Measurements from ENCODE around the gene ANKS1B. TPM values are rescaled to one million over a fixed set of nuclear protein-coding genes. Genes with fewer than 3 reads are reported as not detected.

The ANKS1B gene
- polyA plus RNA-seq, 6 donors from 2014 or later = not detected

DNA sequence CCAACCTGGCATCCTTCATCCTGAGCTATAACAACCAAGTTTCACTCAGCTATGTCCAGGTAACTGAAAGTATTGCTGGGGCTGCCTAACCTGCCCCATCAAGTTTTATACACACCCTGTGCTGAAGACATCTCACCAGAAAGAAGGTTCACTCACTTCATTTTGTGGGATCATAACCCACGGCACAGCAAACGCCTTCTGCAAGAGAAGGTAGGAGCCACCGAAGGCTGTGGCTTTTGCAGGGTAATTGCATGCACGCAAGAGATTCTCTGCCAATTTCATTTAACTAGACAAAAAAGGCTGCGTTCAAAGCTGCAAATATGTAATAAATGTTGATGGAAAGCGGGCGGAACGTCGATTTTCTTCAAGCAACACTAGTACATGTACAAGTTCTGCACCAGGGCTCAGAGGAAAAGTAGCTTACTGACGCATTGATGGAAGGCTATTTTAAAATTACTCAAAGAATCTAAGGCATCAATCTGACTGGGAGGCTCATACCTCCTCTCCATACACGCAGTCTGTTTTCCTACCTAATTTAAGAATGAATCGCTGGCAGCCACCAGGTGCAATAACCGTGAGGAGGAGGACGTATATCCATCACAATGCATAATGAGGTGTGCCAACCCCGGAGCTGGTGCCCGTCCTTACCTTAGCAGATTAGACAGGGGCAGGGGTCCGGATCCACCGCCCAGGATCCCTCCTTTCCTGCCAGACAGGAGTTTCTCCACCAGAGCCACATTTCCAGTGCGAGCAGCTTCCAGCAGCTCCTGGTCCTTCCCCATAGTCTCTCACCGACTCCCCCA lies 1.1 kb downstream of the ANKS1B start:
- H3K27me3 Mint-ChIP-seq = peaks cover 42 to 57% (median 55%) of the 10 kb centered on the region in 3 donors
- peaks cover 0 to 13% of the 10 kb centered on the region in 2 donors for H3K36me3 Mint-ChIP-seq
- ATAC-seq (ENCODE audit: low read depth in 2 of 2) (no peak), DNase-seq (no peak)
- H3K4me3 Mint-ChIP-seq = peak overlapping the region in 7 of 8 donors; percentile 52 to 79 (median 67)
- peak overlapping the region in 1 of 6 donors; percentile 55 for H3K27ac Mint-ChIP-seq
- peaks cover 7 to 15% (median 13%) of the 10 kb centered on the region in 3 donors for H3K4me1 Mint-ChIP-seq
- H3K9me3 Mint-ChIP-seq = peaks cover 0 to 4% (median 0%) of the 10 kb centered on the region in 7 donors

DNA sequence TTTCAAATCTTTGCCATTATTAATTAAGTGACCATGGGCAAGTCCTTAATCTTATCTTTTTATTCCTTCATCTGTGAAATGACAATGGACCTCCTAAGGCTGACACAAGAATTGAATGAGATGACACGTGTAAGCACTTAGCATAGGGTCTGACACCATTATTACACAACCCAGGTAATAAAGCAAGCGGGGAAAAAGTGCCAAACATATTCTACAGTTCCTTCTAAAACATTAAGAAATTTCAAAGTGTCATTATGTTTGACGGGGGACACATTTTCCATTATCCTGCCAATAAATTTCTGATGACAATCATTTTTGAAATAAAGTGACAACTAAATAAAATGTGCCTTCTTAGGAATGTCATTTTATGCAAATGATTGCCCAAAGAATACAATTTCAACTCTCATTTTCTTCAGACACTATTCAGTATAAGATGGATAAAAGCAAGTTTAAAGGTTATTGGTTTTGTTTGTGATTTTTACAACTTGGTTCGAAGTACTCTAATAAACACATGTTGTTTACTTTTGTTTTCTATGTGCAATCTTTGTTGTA lies 3.0 kb downstream of the ANKS1B start:
- Mint-ChIP-seq H3K4me3 (no peak overlapping the region), H3K36me3 (peaks cover 0 to 13% of the 10 kb centered on the region in 2 donors), H3K4me1 (peaks cover 7 to 15% (median 13%) of the 10 kb centered on the region in 3 donors), H3K27ac (no peak overlapping the region), H3K27me3 (peaks cover 38 to 56% (median 51%) of the 10 kb centered on the region in 3 donors), H3K9me3 (peaks cover 0 to 4% (median 0%) of the 10 kb centered on the region in 7 donors)
- DNase-seq = no peak
- no peak for ATAC-seq (ENCODE audit: low read depth in 2 of 2)

DNA sequence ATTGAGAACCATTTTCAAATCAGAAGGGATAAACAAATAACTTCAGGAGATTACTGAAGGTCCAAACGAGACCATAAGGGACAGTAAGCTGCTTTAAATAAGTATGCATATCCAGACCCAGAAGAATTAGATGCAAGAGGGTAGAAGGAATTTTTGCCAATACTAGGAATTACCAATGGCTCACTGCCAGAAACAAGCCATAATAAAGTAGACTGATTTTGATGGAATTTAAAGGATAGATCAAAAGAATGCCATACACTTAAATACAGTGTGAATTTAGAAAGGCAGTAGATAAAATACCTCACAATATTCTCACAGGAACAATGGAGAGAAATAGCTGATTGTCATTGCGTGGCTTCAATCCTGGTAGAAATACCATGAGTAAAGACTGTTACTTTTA lies 5.3 kb downstream of the ANKS1B start:
- Mint-ChIP-seq H3K4me1 (peaks cover 0 to 10% (median 9%) of the 10 kb centered on the region in 3 donors), H3K36me3 (peaks cover 0 to 5% of the 10 kb centered on the region in 2 donors), H3K4me3 (no peak overlapping the region), H3K27ac (no peak overlapping the region), H3K9me3 (peaks cover 0 to 4% (median 2%) of the 10 kb centered on the region in 7 donors), H3K27me3 (peaks cover 24 to 38% (median 35%) of the 10 kb centered on the region in 3 donors)
- no peak for DNase-seq
- no peak for ATAC-seq (ENCODE audit: low read depth in 2 of 2)

DNA sequence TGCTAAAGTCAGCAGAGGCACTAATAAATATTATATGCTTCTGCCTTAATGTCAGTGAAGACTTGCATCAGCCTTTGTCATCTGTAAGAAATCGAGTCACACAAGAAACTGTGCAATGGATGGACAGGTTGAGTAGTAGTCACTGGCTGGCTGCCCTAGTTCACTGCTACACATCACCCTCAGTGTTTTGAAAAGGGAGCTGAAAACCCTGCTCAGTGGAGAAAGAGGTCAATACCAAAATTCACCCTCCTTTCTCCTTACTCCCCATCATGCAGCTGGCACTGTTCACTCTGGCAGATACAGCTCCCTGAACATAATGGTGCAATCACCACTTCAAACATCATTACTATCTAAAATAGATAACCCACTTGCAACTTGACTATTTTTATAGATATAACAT lies 6.6 kb downstream of the ANKS1B start:
- Mint-ChIP-seq H3K27ac (no peak overlapping the region), H3K9me3 (peaks cover 0 to 6% (median under 1%) of the 10 kb centered on the region in 7 donors), H3K4me3 (no peak overlapping the region), H3K27me3 (peaks cover 15 to 24% (median 22%) of the 10 kb centered on the region in 3 donors), H3K36me3 (no peaks in the 10 kb centered on the region), H3K4me1 (no peaks in the 10 kb centered on the region)
- ATAC-seq (ENCODE audit: low read depth in 2 of 2) (no peak), DNase-seq (no peak)

DNA sequence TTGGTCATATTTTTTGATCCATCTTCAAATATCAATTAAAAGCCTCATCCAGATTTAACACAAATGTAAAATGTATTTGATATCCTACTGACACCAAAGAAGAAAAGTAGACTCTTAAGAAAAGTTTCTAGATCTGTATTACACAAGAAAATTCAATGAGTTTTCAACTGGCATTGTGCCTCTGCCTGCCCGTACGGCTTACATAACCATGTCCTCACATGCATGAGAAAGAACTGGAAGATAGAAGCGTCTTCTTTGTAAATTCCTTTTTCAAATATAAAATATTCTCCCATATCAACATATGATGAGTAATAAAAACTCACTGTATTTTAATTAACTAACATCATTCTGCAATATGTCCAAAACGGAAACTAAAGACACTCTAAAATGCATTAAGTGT lies 7.2 kb downstream of the ANKS1B start:
- Mint-ChIP-seq H3K27me3 (peaks cover 9 to 18% (median 16%) of the 10 kb centered on the region in 3 donors), H3K9me3 (peaks cover 0 to 6% (median 0%) of the 10 kb centered on the region in 7 donors), H3K36me3 (no peaks in the 10 kb centered on the region), H3K4me1 (no peaks in the 10 kb centered on the region), H3K27ac (no peak overlapping the region), H3K4me3 (no peak overlapping the region)
- ATAC-seq (ENCODE audit: low read depth in 2 of 2) = no peak
- DNase-seq = no peak

DNA sequence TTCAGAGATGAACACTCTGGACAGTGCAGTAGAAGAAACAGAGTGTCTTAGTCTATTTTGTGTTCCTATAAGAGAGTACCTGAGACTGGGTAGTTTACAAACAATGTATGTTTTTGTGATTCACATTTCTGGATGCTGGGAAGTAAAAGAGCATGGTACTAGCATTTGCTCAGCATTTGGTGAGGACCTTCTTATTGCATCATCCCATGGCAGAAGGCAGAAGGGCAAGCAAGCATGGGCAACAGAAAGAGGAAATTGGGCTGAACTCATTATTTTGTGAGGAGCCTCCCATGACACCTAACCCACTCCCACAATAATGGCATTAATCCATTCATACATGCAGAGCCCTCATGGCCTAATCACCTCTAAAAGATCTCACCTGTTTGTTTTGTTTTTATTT lies 8.0 kb downstream of the ANKS1B start:
- peaks cover 10 to 23% (median 14%) of the 10 kb centered on the region in 3 donors for H3K27me3 Mint-ChIP-seq
- peaks cover 0 to 8% (median 5%) of the 10 kb centered on the region in 7 donors for H3K9me3 Mint-ChIP-seq
- ATAC-seq (ENCODE audit: low read depth in 2 of 2) (no peak), DNase-seq (no peak)
- no peak overlapping the region for H3K4me3 Mint-ChIP-seq
- H3K27ac Mint-ChIP-seq = no peak overlapping the region
- no peaks in the 10 kb centered on the region for H3K36me3 Mint-ChIP-seq
- no peaks in the 10 kb centered on the region for H3K4me1 Mint-ChIP-seq

DNA sequence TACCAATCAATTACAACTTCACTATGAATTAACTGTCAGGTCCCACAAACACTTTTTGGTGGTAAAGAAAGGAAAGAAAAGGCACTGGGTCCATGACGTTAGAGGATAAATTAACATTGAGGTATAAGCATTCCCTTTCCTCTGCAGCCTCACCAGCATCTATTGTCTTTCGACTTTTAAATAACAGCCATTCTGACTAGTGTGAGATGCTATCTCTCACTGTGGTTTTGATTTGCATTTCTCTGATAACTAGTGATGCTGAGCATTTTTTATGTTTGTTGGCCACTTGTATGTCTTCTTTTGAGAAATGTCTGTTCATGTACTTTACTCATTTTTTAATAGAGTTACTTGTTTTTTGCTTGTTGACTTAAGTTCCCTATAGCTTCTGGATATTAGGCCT lies 9.4 kb downstream of the ANKS1B start:
- peaks cover 6 to 23% (median 14%) of the 10 kb centered on the region in 3 donors for H3K27me3 Mint-ChIP-seq
- no peak for ATAC-seq (ENCODE audit: low read depth in 2 of 2)
- no peaks in the 10 kb centered on the region for H3K36me3 Mint-ChIP-seq
- peaks cover 0 to 9% (median 5%) of the 10 kb centered on the region in 7 donors for H3K9me3 Mint-ChIP-seq
- no peaks in the 10 kb centered on the region for H3K4me1 Mint-ChIP-seq
- H3K4me3 Mint-ChIP-seq = no peak overlapping the region
- no peak for DNase-seq
- H3K27ac Mint-ChIP-seq = no peak overlapping the region

DNA sequence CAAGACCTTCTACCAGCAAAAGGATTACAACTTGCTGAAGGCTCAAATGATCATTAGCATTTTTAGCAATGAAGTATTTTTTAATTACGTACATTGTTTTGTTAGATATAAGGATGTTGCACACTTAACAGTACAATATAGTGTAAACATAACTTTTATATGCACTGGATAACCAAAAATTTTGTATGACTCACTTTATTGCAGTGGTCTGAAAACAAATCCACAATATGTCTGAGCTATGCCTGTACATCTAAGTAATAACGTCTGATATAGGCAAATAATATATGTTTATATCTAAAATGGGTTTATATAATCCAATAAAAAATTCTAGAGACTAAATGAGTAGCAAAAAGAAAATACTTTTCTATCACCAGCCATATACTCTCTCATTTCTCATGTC lies 10.6 kb downstream of the ANKS1B start:
- Mint-ChIP-seq H3K4me1 (no peaks in the 10 kb centered on the region), H3K27me3 (peaks cover 3 to 15% (median 6%) of the 10 kb centered on the region in 3 donors), H3K9me3 (peaks cover 0 to 9% (median 5%) of the 10 kb centered on the region in 7 donors), H3K27ac (no peak overlapping the region), H3K4me3 (no peak overlapping the region), H3K36me3 (no peaks in the 10 kb centered on the region)
- DNase-seq (no peak), ATAC-seq (ENCODE audit: low read depth in 2 of 2) (no peak)

DNA sequence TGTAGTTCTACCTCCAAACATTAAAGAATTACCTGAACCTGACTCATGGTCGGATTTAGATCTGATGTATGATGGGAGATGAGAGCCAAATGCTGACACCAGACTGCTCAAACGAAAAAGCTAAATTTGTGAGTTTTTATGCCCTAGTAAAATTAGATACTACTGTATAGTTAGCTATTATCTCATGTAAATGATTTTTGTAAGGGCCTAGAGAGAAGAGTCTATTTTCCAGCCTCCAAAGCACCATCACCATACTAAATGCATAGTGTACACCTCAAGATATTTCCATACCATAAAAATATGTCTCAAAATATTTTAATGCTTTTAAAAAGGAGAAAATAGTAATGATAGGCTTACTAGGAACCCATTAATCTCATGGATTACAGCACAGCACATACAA lies 18.3 kb downstream of the ANKS1B start:
- DNase-seq (no peak), ATAC-seq (ENCODE audit: low read depth in 2 of 2) (no peak)
- Mint-ChIP-seq H3K9me3 (peaks cover 0 to 10% (median 0%) of the 10 kb centered on the region in 7 donors), H3K4me1 (no peaks in the 10 kb centered on the region), H3K36me3 (no peaks in the 10 kb centered on the region), H3K27me3 (no peaks in the 10 kb centered on the region), H3K4me3 (no peak overlapping the region), H3K27ac (no peak overlapping the region)

DNA sequence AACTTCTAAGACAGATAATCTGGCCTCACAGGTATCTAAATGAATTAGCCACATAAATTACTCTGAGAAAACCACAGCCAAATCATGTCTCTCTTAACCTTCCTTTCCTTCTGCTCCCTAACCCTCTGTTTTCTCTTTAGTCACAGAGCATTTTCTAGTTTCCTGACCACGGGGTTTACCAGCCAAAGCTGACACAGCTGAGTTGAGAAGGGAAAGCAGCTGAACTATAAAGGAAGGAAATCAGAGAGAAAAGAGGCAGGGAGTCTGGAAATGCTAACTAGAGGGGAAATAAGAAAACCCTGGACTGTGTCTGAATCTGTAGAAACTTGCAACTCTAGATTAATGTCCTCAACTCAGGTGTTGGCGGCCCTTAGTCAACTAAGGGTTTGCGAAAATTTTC lies 24.4 kb downstream of the ANKS1B start:
- Mint-ChIP-seq H3K4me3 (no peak overlapping the region), H3K4me1 (no peaks in the 10 kb centered on the region), H3K27me3 (no peaks in the 10 kb centered on the region), H3K9me3 (peaks cover 0 to 3% (median 0%) of the 10 kb centered on the region in 7 donors), H3K27ac (no peak overlapping the region), H3K36me3 (no peaks in the 10 kb centered on the region)
- no peak for ATAC-seq (ENCODE audit: low read depth in 2 of 2)
- DNase-seq = no peak

DNA sequence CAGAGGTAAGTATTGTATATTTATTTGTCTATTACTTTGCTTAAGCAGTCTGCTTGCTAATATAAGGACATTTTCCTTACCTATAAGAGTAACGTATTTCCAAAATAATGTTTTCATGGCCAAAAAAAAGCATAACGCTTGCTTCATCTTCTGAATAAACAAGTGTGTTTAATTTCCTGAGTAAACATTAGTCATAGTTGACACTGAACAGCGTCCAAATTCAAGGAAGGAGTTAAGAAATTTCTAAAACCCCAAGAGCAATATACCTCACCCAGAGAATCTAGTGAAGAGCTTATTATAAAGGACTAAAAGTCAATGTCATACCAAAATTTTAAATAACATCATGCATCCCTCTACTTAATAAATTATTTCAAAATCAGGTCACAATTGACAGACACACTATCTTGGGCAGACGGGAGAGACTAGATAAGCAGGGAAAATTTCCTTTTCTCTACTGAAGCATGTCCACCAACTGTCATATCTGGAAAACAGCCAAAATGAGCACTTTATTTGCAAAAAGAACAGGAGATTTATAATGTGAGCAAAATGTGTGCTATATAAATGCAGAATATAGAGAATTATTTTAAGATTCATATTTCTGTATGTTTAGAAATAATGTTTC lies 25.1 kb downstream of the ANKS1B start:
- no peak for ATAC-seq (ENCODE audit: low read depth in 2 of 2)
- H3K27me3 Mint-ChIP-seq = no peaks in the 10 kb centered on the region

DNA sequence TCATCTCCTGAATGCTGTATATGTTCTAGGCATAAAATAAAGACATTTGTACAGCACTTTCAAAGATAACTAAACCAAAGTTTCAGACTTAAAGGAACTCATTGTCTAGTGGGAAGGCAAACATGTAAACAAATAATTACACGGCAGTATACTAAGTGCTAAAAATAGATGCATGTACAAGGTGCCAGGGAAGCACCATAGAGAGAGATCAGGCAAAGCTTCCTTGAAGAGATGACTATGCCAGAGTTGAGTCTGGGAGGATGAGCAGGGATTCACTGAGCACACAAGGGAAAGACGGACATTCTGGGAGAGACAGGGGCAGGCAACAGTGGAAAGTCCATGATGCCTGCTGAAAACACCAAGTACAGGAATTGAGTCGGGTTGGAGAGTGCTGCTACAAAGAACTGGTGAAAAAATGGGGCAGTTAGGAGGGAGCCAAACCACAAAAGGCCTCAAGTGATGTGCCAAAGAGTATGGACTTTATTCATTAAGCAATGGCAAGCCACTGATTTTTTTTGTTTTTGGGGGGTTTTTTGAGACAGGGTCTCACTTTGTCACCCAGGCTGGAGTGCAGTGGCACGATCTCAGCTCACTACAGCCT lies 26.8 kb downstream of the ANKS1B start:
- DNase-seq (no peak), ATAC-seq (ENCODE audit: low read depth in 2 of 2) (no peak)
- Mint-ChIP-seq H3K36me3 (no peaks in the 10 kb centered on the region), H3K4me1 (no peaks in the 10 kb centered on the region), H3K9me3 (peaks cover 0 to 3% (median 0%) of the 10 kb centered on the region in 7 donors), H3K4me3 (no peak overlapping the region), H3K27me3 (peaks cover 0 to 6% (median 4%) of the 10 kb centered on the region in 3 donors), H3K27ac (no peak overlapping the region)

More for the DNA sequence above, 25.1 kb downstream of the ANKS1B start:
- Mint-ChIP-seq H3K4me3 (no peak overlapping the region), H3K4me1 (no peaks in the 10 kb centered on the region), H3K36me3 (no peaks in the 10 kb centered on the region), H3K27ac (no peak overlapping the region), H3K9me3 (peaks cover 0 to 3% (median 0%) of the 10 kb centered on the region in 7 donors)
- no peak for DNase-seq

DNA sequence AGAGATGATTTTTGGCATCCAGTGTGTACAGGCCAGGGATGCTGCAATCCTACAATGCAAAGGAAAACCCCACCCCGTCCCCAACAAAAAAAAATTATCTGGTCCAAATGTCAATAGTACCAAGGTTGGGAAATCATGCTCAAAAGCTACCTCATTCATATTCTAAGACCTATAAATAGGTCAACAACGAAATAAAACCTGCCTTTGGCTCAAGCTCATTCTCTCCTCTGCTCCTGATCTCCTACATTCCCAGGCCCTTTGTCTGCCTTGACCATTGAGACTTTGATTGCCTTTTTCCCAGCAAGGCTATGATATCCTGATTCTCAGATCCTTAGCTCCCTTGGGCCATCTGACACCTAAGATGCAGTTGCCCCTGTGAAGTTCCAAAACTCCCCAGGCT lies 30.0 kb downstream of the ANKS1B start:
- H3K4me1 Mint-ChIP-seq = no peaks in the 10 kb centered on the region
- no peak overlapping the region for H3K4me3 Mint-ChIP-seq
- peaks cover 0 to 2% (median 0%) of the 10 kb centered on the region in 7 donors for H3K9me3 Mint-ChIP-seq
- ATAC-seq (ENCODE audit: low read depth in 2 of 2) (no peak), DNase-seq (no peak)
- no peak overlapping the region for H3K27ac Mint-ChIP-seq
- H3K27me3 Mint-ChIP-seq = peaks cover 0 to 9% (median 4%) of the 10 kb centered on the region in 3 donors
- H3K36me3 Mint-ChIP-seq = no peaks in the 10 kb centered on the region

Data from naive B cell (primary cell).